Islet of Langerhans (tissue), 1 donor: ENCODE measurements around the gene PIGK.

Source experiments
- FAIRE-seq: peaks from one replicate; lab custom pipeline; 2011; peaks lifted over from hg19 to GRCh38; lab: Jason Lieb, UNC

Gene PIGK

GRCh38 chr1:77096496-77097255 lies 122.6 kb downstream of the PIGK start:
- FAIRE-seq = peak; percentile 13

GRCh38 chr1:77095236-77095635 lies 124.0 kb downstream of the PIGK start:
- peak; percentile 51 for FAIRE-seq

- FAIRE-seq = no peak
Observed at GRCh38 chr1:77089756-77090155, 129.5 kb downstream of the PIGK start.

- FAIRE-seq = no peak
Observed at GRCh38 chr1:77085109-77085508, 134.1 kb downstream of the PIGK start.

GRCh38 chr1:77084457-77084856 lies 134.8 kb downstream of the PIGK start:
- no peak for FAIRE-seq

- no peak for FAIRE-seq
Observed at GRCh38 chr1:77081834-77082233, 137.4 kb downstream of the PIGK start.

- FAIRE-seq = no peak
Observed at GRCh38 chr1:77076759-77077158, 142.5 kb downstream of the PIGK start.

- no peak for FAIRE-seq
Observed at GRCh38 chr1:77068013-77068412, 151.2 kb downstream of the PIGK start.

- peak; percentile 100 for FAIRE-seq
Observed at GRCh38 chr1:77065693-77066342, 153.4 kb downstream of the PIGK start.

- no peak for FAIRE-seq
Observed at GRCh38 chr1:77064246-77064645, 155.0 kb downstream of the PIGK start.

- no peak for FAIRE-seq
Observed at GRCh38 chr1:77063118-77063517, 156.1 kb downstream of the PIGK start.

GRCh38 chr1:77061162-77061561 lies 158.1 kb downstream of the PIGK start:
- FAIRE-seq = no peak

GRCh38 chr1:77060000-77060399 lies 159.2 kb downstream of the PIGK start:
- no peak for FAIRE-seq

GRCh38 chr1:77057994-77058585 lies 161.1 kb downstream of the PIGK start:
- no peak for FAIRE-seq

GRCh38 chr1:77056525-77056924 lies 162.7 kb downstream of the PIGK start:
- FAIRE-seq = no peak

GRCh38 chr1:77051425-77051824 lies 167.8 kb downstream of the PIGK start:
- no peak for FAIRE-seq

- FAIRE-seq = no peak
Observed at GRCh38 chr1:77048615-77049005, 170.6 kb downstream of the PIGK start.

- no peak for FAIRE-seq
Observed at GRCh38 chr1:77047978-77048614, 171.1 kb downstream of the PIGK start.

GRCh38 chr1:77047575-77047974 lies 171.7 kb downstream of the PIGK start:
- FAIRE-seq = no peak

- no peak for FAIRE-seq
Observed at GRCh38 chr1:77044133-77044849, 174.9 kb downstream of the PIGK start.

GRCh38 chr1:77040826-77041225 lies 178.4 kb downstream of the PIGK start:
- no peak for FAIRE-seq

- peak; percentile 85 for FAIRE-seq
Observed at GRCh38 chr1:77039739-77040138, 179.5 kb downstream of the PIGK start.
